Thyroid gland (tissue), 4 donors: ENCODE measurements around the gene KTN1.

ENCODE experiments used
- POLR2A ChIP-seq, 2 donors: fragments of 450-650 bp; IDR thresholded peaks; one replicate each; pipeline ENCODE4 v1.6.1; 2017; ENCODE audit warnings: antibody characterized with exemption in 2 of 2, mild to moderate bottlenecking in 2 of 2, moderate library complexity in 1 of 2
- TF ChIP-seq, protein P1 (sequence below), 6 experiments: fragments of 200-600 bp in 3 of 6; fragments of 450-650 bp in 3 of 6; sonication (generic) in 3 of 6; IDR thresholded peaks; one replicate each; pipeline ENCODE4 v1.5.1; 2016 to 2019; ENCODE audit warnings: antibody characterized with exemption in 6 of 6, mild to moderate bottlenecking in 2 of 6, inconsistent platforms in 1 of 6, moderate library complexity in 1 of 6

DNA sequence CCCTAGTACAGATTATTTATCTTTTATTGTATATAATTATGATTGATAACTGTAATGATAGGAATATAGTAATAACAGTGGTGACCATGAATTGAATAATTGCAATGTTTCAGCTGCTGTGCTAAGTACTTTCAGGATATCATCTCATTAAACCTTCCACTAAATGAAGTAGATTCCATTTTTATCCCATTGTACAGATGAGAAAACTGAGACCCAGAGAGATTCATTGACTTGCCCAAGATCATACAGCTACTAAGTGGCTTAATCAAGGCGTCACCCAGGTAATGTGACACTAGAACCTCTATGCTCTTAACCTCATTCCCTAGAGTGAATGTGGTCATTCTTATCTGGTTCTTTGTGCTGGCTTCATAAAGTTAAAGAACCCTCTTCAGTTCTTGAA lies 124.6 kb downstream of the KTN1 start:
- TF ChIP-seq POLR2A (IDR thresholded peaks at IDR 0.05), result no peak
- TF ChIP-seq, protein P1, sequence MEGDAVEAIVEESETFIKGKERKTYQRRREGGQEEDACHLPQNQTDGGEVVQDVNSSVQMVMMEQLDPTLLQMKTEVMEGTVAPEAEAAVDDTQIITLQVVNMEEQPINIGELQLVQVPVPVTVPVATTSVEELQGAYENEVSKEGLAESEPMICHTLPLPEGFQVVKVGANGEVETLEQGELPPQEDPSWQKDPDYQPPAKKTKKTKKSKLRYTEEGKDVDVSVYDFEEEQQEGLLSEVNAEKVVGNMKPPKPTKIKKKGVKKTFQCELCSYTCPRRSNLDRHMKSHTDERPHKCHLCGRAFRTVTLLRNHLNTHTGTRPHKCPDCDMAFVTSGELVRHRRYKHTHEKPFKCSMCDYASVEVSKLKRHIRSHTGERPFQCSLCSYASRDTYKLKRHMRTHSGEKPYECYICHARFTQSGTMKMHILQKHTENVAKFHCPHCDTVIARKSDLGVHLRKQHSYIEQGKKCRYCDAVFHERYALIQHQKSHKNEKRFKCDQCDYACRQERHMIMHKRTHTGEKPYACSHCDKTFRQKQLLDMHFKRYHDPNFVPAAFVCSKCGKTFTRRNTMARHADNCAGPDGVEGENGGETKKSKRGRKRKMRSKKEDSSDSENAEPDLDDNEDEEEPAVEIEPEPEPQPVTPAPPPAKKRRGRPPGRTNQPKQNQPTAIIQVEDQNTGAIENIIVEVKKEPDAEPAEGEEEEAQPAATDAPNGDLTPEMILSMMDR (IDR thresholded peaks at IDR 0.05), result no peak
